ENCODE data around the gene PRG2.
"Not testable (repeated sequence)": the region's sequence is repeated elsewhere in the genome, so short reads cannot be mapped to it uniquely, and the experiment has no call there.

The PRG2 gene

GRCh38 chr11:57421066-57421465 is 30.6 kb upstream of the PRG2 start:
- DNase-seq (ENCODE audit: low read depth, low spot score), result no peak
- no peak overlapping the region for H3K27ac ChIP-seq

GRCh38 chr11:57419146-57419545 is 28.7 kb upstream of the PRG2 start:
- H3K27ac ChIP-seq, result no peak overlapping the region

GRCh38 chr11:57418131-57418530 is 27.7 kb upstream of the PRG2 start:
- no peak overlapping the region for H3K27ac ChIP-seq
- no peak for DNase-seq (ENCODE audit: low read depth, low spot score)

More at GRCh38 chr11:57419146-57419545, 28.7 kb upstream of the PRG2 start:
- no peak for DNase-seq (ENCODE audit: low read depth, low spot score)

GRCh38 chr11:57417056-57417455 is 26.6 kb upstream of the PRG2 start:
- DNase-seq (ENCODE audit: low read depth, low spot score), result no peak
- H3K27ac ChIP-seq, result no peak overlapping the region

GRCh38 chr11:57416436-57416835 is 26.0 kb upstream of the PRG2 start:
- DNase-seq (ENCODE audit: low read depth, low spot score), result no peak
- no peak overlapping the region for H3K27ac ChIP-seq

- no peak overlapping the region for H3K27ac ChIP-seq
- no peak for DNase-seq (ENCODE audit: low read depth, low spot score)
These were observed 24.3 kb upstream of the PRG2 start for GRCh38 chr11:57414612-57415212.

GRCh38 chr11:57413681-57414080 is 23.2 kb upstream of the PRG2 start:
- H3K27ac ChIP-seq, result no peak overlapping the region
- no peak for DNase-seq (ENCODE audit: low read depth, low spot score)

- H3K27ac ChIP-seq, result no peak overlapping the region
- no peak for DNase-seq (ENCODE audit: low read depth, low spot score)
These were observed 19.8 kb upstream of the PRG2 start for GRCh38 chr11:57410287-57410686.

GRCh38 chr11:57409321-57410100 is 19.1 kb upstream of the PRG2 start:
- H3K27ac ChIP-seq, result no peak overlapping the region
- no peak for DNase-seq (ENCODE audit: low read depth, low spot score)

- H3K27ac ChIP-seq, result no peak overlapping the region
These were observed 18.3 kb upstream of the PRG2 start for GRCh38 chr11:57408771-57409170.

GRCh38 chr11:57407941-57408475 is 17.6 kb upstream of the PRG2 start:
- no peak for DNase-seq (ENCODE audit: low read depth, low spot score)
- no peak overlapping the region for H3K27ac ChIP-seq

More at GRCh38 chr11:57408771-57409170, 18.3 kb upstream of the PRG2 start:
- DNase-seq (ENCODE audit: low read depth, low spot score), result no peak

- H3K27ac ChIP-seq, result no peak overlapping the region
- DNase-seq (ENCODE audit: low read depth, low spot score), result no peak
These were observed 16.8 kb upstream of the PRG2 start for GRCh38 chr11:57407010-57407920.

- DNase-seq (ENCODE audit: low read depth, low spot score), result no peak
- no peak overlapping the region for H3K27ac ChIP-seq
These were observed 16.0 kb upstream of the PRG2 start for GRCh38 chr11:57406337-57406904.

- no peak overlapping the region for H3K27ac ChIP-seq
- DNase-seq (ENCODE audit: low read depth, low spot score), result no peak
These were observed 14.9 kb upstream of the PRG2 start for GRCh38 chr11:57405271-57405860.

- no peak for DNase-seq (ENCODE audit: low read depth, low spot score)
- H3K27ac ChIP-seq, result no peak overlapping the region
These were observed 13.3 kb upstream of the PRG2 start for GRCh38 chr11:57403802-57404147.

- not testable (repeated sequence) for H3K27ac ChIP-seq; DNase-seq (ENCODE audit: low read depth, low spot score)
These were observed 12.8 kb upstream of the PRG2 start for GRCh38 chr11:57403003-57403801.

GRCh38 chr11:57402188-57403002 is 11.9 kb upstream of the PRG2 start:
- no peak for DNase-seq (ENCODE audit: low read depth, low spot score)
- H3K27ac ChIP-seq, result peak overlapping the region; percentile 15

GRCh38 chr11:57399972-57400578 is 9.6 kb upstream of the PRG2 start:
- DNase-seq (ENCODE audit: low read depth, low spot score), result no peak
- peak overlapping the region; percentile 25 for H3K27ac ChIP-seq

Data from epithelial cell of prostate (primary cell).